ENCODE measurements around the gene SLC34A1. TPM values are rescaled to one million over a fixed set of nuclear protein-coding genes. Genes with fewer than 3 reads are reported as not detected.
"Not testable (repeated sequence)": the region's sequence is repeated elsewhere in the genome, so short reads cannot be mapped to it uniquely, and the experiment has no call there.

The SLC34A1 gene
- total and polyA plus RNA-seq, 9 donors = not detected

- Histone ChIP-seq H3K4me1 (ENCODE audit: insufficient read depth) (no peaks in the 10 kb centered on the region), H3K9me3 (no peaks in the 10 kb centered on the region), H3K27me3 (no peaks in the 10 kb centered on the region), H3K4me3 (no peak overlapping the region), H3K36me3 (no peaks in the 10 kb centered on the region), H3K27ac (no peak overlapping the region)
- intact Hi-C loops (cut with DNase I) = no loop called here
- TF ChIP-seq POLR2A (IDR thresholded peaks at IDR 0.05) (no peak), EP300 (IDR thresholded peaks at IDR 0.05) (no peak), CTCF (IDR thresholded peaks at IDR 0.05) (no peak)
- DNase-seq = no peak
- WGBS, 3 donors = 90 to 93% (median 91%) methylated on average over 35 to 36 of the region's 36 CpGs
Observed at GRCh38 chr5:177336603-177337494, 47.4 kb upstream of the SLC34A1 start.

GRCh38 chr5:177338251-177339106 is 45.8 kb upstream of the SLC34A1 start:
- Histone ChIP-seq H3K4me3 (no peak overlapping the region), H3K27ac (no peak overlapping the region), H3K9me3 (no peaks in the 10 kb centered on the region), H3K36me3 (no peaks in the 10 kb centered on the region), H3K4me1 (ENCODE audit: insufficient read depth) (no peaks in the 10 kb centered on the region), H3K27me3 (no peaks in the 10 kb centered on the region)
- WGBS, 3 donors = 83 to 88% (median 85%) methylated on average over 22 of the region's 22 CpGs
- no peak for DNase-seq
- intact Hi-C loops (cut with DNase I) = no loop called here
- TF ChIP-seq EP300 (IDR thresholded peaks at IDR 0.05) (no peak), POLR2A (IDR thresholded peaks at IDR 0.05) (no peak), CTCF (IDR thresholded peaks at IDR 0.05) (no peak)

- no peaks in the 10 kb centered on the region for H3K9me3 ChIP-seq
- no peaks in the 10 kb centered on the region for H3K36me3 ChIP-seq
- no peaks in the 10 kb centered on the region for H3K27me3 ChIP-seq
- H3K27ac ChIP-seq = no peak overlapping the region
- no peak for DNase-seq
- TF ChIP-seq POLR2A (IDR thresholded peaks at IDR 0.05) (no peak), CTCF (IDR thresholded peaks at IDR 0.05) (no peak), EP300 (IDR thresholded peaks at IDR 0.05) (no peak)
- no peaks in the 10 kb centered on the region for H3K4me1 ChIP-seq (ENCODE audit: insufficient read depth)
- intact Hi-C loops (cut with DNase I) = no loop called here
- no peak overlapping the region for H3K4me3 ChIP-seq
- WGBS, 3 donors = 72 to 77% (median 77%) methylated on average over 11 of the region's 11 CpGs
Observed at GRCh38 chr5:177339107-177339638, 45.1 kb upstream of the SLC34A1 start.

GRCh38 chr5:177343000-177343399 is 41.2 kb upstream of the SLC34A1 start:
- DNase-seq; H3K27ac ChIP-seq; intact Hi-C loops (cut with DNase I); H3K36me3 ChIP-seq; H3K27me3 ChIP-seq; H3K4me3 ChIP-seq; H3K9me3 ChIP-seq; H3K4me1 ChIP-seq (ENCODE audit: insufficient read depth): not testable (repeated sequence)
- WGBS, 3 donors = 92 to 96% (median 92%) methylated on average over 14 of the region's 14 CpGs
